ENCODE results near the gene CDH12.

DNA sequence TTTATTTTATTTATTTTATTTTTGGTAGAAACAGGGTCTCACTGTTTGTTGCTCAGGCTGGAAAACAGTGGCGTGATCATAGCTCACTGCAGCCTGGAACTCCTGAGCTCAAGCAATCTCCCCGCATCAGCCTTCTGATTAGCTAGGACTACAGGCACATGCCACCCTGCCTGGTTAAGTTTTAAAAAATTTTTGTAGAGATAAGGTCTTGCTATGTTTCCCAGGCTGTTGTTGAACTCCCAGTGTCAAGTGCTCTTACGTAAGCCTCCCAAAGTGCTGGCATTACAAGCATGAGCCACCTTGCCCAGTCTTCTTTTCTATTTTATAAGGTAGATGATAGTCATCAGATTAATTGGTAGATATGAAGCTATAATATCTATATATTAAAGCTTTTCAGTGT, 382.7 kb downstream of the CDH12 start:
- TF ChIP-seq TAF1 (IDR thresholded peaks at IDR 0.05; ENCODE audit: borderline replicate concordance, insufficient read depth, low read length) = no peak
- TF ChIP-seq POLR2AphosphoS5 (IDR thresholded peaks at IDR 0.05; ENCODE audit: low read depth, low read length) = no peak
- TF ChIP-seq REST (IDR thresholded peaks at IDR 0.05; ENCODE audit: insufficient read depth in 1 of 2, low read depth in 2 of 2, low read length in 2 of 2) = no peak

Data from PFSK-1 (cell line).